Natural killer cell (primary cell): ENCODE measurements around the gene PITPNC1. TPM values are rescaled to one million over a fixed set of nuclear protein-coding genes. Genes with fewer than 3 reads are reported as not detected.
A peak's percentile ranks its signal among the peaks of the same experiment; 100 is the strongest.
"Not testable (repeated sequence)": the region's sequence is repeated elsewhere in the genome, so short reads cannot be mapped to it uniquely, and the experiment has no call there.

ENCODE experiments used
- ATAC-seq, 3 donors: fragments of 150-1000 bp in 2 of 3; fragments of 200-7000 bp in 1 of 3; cut with Tn5 transposase; 1 replicate in 1 of 3; 2 replicates in 2 of 3; pipeline ENCODE4 v1.10.0; 2021; ENCODE audit warnings: mild to moderate bottlenecking in 2 of 3, moderate library complexity in 2 of 3
- DNase-seq, 2 donors: peaks; one replicate each; pipeline versions ENCODE4 v3.0.0 to v3.0.0-alpha.2; 2013 to 2021; ENCODE audit warnings: mixed read lengths in 1 of 2
- H3K27ac ChIP-seq: one replicate; pipeline ENCODE4 v1.5.1; 2013; ENCODE audit warnings: mild to moderate bottlenecking, low read length
- H3K27me3 ChIP-seq: one replicate; pipeline ENCODE4 v1.6.1; 2013; ENCODE audit warnings: low read length; ENCODE audit not compliant: control insufficient read depth, insufficient read depth
- H3K36me3 ChIP-seq: one replicate; pipeline ENCODE4 v1.6.1; 2013; ENCODE audit warnings: low read length; ENCODE audit not compliant: control insufficient read depth, insufficient read depth
- H3K4me1 ChIP-seq: one replicate; pipeline ENCODE4 v1.6.1; 2013; ENCODE audit warnings: low read length; ENCODE audit not compliant: control insufficient read depth, insufficient read depth
- H3K4me3 ChIP-seq: one replicate; pipeline ENCODE4 v1.5.1; 2013; ENCODE audit warnings: low read length
- H3K9me3 ChIP-seq: one replicate; pipeline ENCODE4 v1.6.1; 2013; ENCODE audit warnings: low read length; ENCODE audit not compliant: control insufficient read depth, insufficient read depth
- H3K27ac Mint-ChIP-seq, 2 donors: one replicate each; pipeline ENCODE4 v1.8.0; 2022; ENCODE audit warnings: mild to moderate bottlenecking in 2 of 2, mixed read lengths in 2 of 2, moderate library complexity in 1 of 2
- H3K27me3 Mint-ChIP-seq, 2 donors: one replicate each; pipeline ENCODE4 v1.8.0; 2022; ENCODE audit warnings: low read depth in 2 of 2, mixed read lengths in 2 of 2
- H3K36me3 Mint-ChIP-seq: one replicate; pipeline ENCODE4 v1.8.0; 2022; ENCODE audit warnings: mixed read lengths
- H3K4me1 Mint-ChIP-seq, 2 donors: one replicate each; pipeline ENCODE4 v1.8.0; 2022; ENCODE audit warnings: mixed read lengths in 2 of 2
- H3K4me3 Mint-ChIP-seq: one replicate; pipeline ENCODE4 v1.8.0; 2022; ENCODE audit warnings: mild to moderate bottlenecking, moderate library complexity, mixed read lengths
- H3K9me3 Mint-ChIP-seq, 2 donors: one replicate each; pipeline ENCODE4 v1.8.0; 2022; ENCODE audit warnings: mixed read lengths in 2 of 2
- CTCF ChIP-seq: fragments of 200-600 bp; IDR thresholded peaks from one replicate; pipeline ENCODE4 v1.8.0; 2022; ENCODE audit warnings: antibody characterized with exemption
- WGBS: methylation state at CpG from one replicate; pipeline ENCODE4 v1.1.7; 2013; ENCODE audit warnings: missing lambda C conversion rate; ENCODE audit not compliant: insufficient coverage; 5-methylcytosine and 5-hydroxymethylcytosine counted together
- intact Hi-C: fragments of 100-400 bp; cut with micrococcal nuclease; formaldehyde crosslinking; loops from one replicate; pipeline ENCODE4 v1.14.2; 2022
- total RNA-seq, 4 donors: library from RNA; stranded (reverse); fragments of 120-200 nt in 1 of 4; gene quantifications; one replicate each; pipeline versions ENCODE4 v1.2.3 to v1.2.4, GENCODE V29; 2013 to 2022

Gene PITPNC1
- total RNA-seq, 3 donors from 2014 or later (not counting 1 experiment from before 2014, with no cell fraction given), result 150 to 185 (median 169) TPM

GRCh38 chr17:67578142-67578457, 201.0 kb downstream of the PITPNC1 start:
- H3K4me3 Mint-ChIP-seq, result no peak overlapping the region
- H3K27ac ChIP-seq, result no peak overlapping the region
- H3K27me3 Mint-ChIP-seq, result no peaks in the 10 kb centered on the region
- peak overlapping the region; percentile 36 to 68 for H3K27ac Mint-ChIP-seq
- no peak for ATAC-seq
- H3K4me3 ChIP-seq, result no peak overlapping the region
- DNase-seq, result no peak
- intact Hi-C loops, result no loop called here
- H3K4me1 ChIP-seq, result no peaks in the 10 kb centered on the region
- no peak for TF ChIP-seq CTCF
- H3K27me3 ChIP-seq, result no peaks in the 10 kb centered on the region
- H3K9me3 ChIP-seq, result no peaks in the 10 kb centered on the region
- H3K4me1 Mint-ChIP-seq, result peaks cover 15 to 23% of the 10 kb centered on the region in 2 donors
- H3K9me3 Mint-ChIP-seq, result no peaks in the 10 kb centered on the region
- H3K36me3 Mint-ChIP-seq, result no peaks in the 10 kb centered on the region
- peaks cover 16% of the 10 kb centered on the region for H3K36me3 ChIP-seq
- 66% methylated on average over 5 of the region's 5 CpGs for WGBS

DNA sequence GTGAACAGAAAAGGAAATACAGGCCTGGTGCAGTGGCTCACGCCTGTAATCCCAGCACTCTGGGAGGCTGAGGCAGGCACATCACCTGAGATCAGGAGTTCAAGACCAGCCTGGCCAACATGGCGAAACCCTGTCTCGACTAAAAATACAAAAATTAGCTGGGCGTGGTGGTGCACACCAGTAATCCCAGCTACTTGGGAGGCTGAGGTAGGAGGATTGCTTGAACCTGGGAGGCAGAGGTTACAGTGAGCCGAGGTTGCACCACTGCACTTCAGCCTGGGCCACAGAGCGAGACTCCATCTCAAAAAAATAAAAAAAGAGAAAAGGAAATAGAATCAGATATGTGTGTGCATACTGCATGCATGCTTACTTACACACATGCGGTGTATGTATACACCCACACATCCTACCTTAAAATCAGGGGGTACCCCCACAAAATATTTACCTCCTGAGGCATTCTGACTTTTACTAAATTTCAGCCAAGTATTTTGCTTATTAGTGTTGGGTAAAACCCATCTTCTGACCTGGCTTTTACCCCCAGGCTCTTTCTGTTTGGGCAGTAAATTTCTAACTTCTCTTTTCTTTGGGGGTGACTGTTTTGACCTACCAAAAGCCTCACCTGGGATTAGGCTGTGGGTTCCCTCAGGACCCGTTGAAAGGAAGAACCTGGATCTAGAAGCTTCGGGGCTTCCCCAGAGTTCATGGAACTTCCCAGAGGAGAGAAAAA, 201.8 kb downstream of the PITPNC1 start:
- WGBS, result 84% methylated on average over 7 of the region's 9 CpGs
- Mint-ChIP-seq H3K4me1 (peaks cover 15 to 16% of the 10 kb centered on the region in 2 donors), H3K27ac (peak overlapping the region; percentile 36 to 68)
- H3K27me3 ChIP-seq, DNase-seq, H3K27me3 Mint-ChIP-seq, H3K9me3 Mint-ChIP-seq, H3K4me3 ChIP-seq, H3K36me3 Mint-ChIP-seq, H3K27ac ChIP-seq, ATAC-seq, H3K9me3 ChIP-seq, intact Hi-C loops, H3K4me1 ChIP-seq, H3K4me3 Mint-ChIP-seq: not testable (repeated sequence)
- H3K36me3 ChIP-seq, result peaks cover 16% of the 10 kb centered on the region

DNA sequence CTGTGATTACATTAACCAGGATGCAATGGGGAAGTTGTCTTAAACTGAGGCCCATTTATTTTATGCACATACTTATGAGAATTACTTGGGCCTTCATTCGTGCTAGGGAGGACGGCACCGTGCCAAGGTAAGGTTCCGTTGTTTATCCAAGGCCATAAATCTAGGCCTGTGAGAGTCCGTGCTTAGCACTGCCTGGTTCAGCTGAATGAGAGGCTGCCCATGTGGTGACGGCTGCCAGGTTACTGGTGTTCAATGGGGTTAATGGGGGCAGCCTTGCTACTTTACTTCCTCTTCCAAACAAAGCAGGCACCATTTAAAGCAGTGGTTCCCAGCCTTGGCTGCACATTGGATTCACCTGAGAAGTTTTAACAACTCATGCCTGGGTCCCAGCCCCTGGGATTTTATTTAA, 205.6 kb downstream of the PITPNC1 start:
- no peaks in the 10 kb centered on the region for H3K27me3 ChIP-seq
- peaks cover 18% of the 10 kb centered on the region for H3K36me3 ChIP-seq
- no peak overlapping the region for H3K4me3 ChIP-seq
- peaks cover 18 to 40% of the 10 kb centered on the region in 2 donors for H3K4me1 Mint-ChIP-seq
- DNase-seq, result no peak
- no peaks in the 10 kb centered on the region for H3K4me1 ChIP-seq
- WGBS, result over 99% methylated on average over 6 of the region's 6 CpGs
- no peak for ATAC-seq
- intact Hi-C loops, result no loop called here
- H3K36me3 Mint-ChIP-seq, result no peaks in the 10 kb centered on the region
- H3K4me3 Mint-ChIP-seq, result no peak overlapping the region
- H3K27me3 Mint-ChIP-seq, result no peaks in the 10 kb centered on the region
- no peaks in the 10 kb centered on the region for H3K9me3 ChIP-seq
- H3K27ac ChIP-seq, result no peak overlapping the region
- no peak for TF ChIP-seq CTCF
- H3K9me3 Mint-ChIP-seq, result no peaks in the 10 kb centered on the region
- peak overlapping the region in 1 of 2 donors; percentile 1 for H3K27ac Mint-ChIP-seq

GRCh38 chr17:67585077-67585602, 208.1 kb downstream of the PITPNC1 start:
- ATAC-seq (no peak), DNase-seq (no peak)
- H3K27me3 ChIP-seq, result no peaks in the 10 kb centered on the region
- TF ChIP-seq CTCF, result no peak
- H3K27ac Mint-ChIP-seq, result peak overlapping the region; percentile 9 to 58
- no peaks in the 10 kb centered on the region for H3K9me3 ChIP-seq
- H3K4me3 ChIP-seq, result no peak overlapping the region
- no peak overlapping the region for H3K27ac ChIP-seq
- no peaks in the 10 kb centered on the region for H3K27me3 Mint-ChIP-seq
- no peaks in the 10 kb centered on the region for H3K4me1 ChIP-seq
- peaks cover 37 to 46% of the 10 kb centered on the region in 2 donors for H3K4me1 Mint-ChIP-seq
- no peak overlapping the region for H3K4me3 Mint-ChIP-seq
- no peaks in the 10 kb centered on the region for H3K9me3 Mint-ChIP-seq
- WGBS, result 81% methylated on average over 4 of the region's 4 CpGs
- intact Hi-C loops, result no loop called here
- H3K36me3 ChIP-seq, result peaks cover 6% of the 10 kb centered on the region
- no peaks in the 10 kb centered on the region for H3K36me3 Mint-ChIP-seq
